H54 (cell line): ENCODE measurements around the gene GJC3.
"Not testable (repeated sequence)": the region's sequence is repeated elsewhere in the genome, so short reads cannot be mapped to it uniquely, and the experiment has no call there.

Experiments
- DNase-seq: peaks from one replicate; pipeline ENCODE4 v3.0.0; 2011; ENCODE audit warnings: low spot score, mixed read lengths; ENCODE audit not compliant: insufficient read length
- FAIRE-seq: peaks from 3 replicates; lab custom pipeline; 2011; peaks lifted over from hg19 to GRCh38; lab: Jason Lieb, UNC
- POLR2A ChIP-seq: IDR thresholded peaks from 2 replicates; pipeline ENCODE4 v1.6.1; 2011; ENCODE audit warnings: low read depth, mild to moderate bottlenecking, low read length

The GJC3 gene

DNA sequence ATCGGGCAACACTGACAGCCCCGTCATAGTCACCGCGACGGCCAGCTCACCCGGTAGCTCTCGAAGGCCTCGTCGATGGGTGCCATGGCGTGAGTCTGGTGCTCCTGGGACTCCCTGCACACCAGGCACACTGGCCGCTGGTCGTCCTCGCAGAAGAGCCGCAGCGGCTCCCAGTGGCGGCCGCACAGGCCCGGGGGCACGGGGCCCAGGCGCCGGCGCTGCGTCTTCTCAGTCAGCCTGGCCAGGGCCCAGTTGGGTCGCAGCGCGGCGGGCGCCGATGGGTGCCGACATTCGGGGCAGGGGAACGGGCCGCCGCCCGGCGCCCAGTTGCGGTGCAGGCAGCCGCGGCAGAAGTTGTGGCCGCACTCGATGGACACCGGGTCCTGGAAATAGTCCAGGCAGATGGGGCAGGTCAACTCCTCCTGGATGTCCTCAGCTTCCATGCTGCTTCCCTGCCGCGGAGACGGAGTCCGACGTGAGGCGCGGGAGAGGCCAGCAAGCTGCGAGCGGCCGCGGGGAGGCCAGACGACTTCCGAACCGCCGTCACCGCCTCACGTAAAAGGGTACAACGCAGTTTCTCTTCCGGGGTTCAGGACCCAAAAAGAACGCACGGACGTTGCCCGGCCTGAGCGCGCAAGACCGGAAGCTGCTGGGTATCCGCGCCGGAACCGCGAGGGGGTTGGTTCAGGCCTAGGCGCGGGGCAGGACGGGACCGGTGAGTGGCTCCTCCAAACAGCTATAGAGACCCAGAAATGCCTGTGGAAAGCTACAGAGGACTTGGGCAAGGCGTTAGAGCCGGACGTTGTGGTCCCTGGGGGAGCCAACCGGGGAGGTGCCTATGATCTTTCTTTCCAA, 10.2 kb downstream of the GJC3 start, which contains the start of gene TRIM4:
Gene TRIM4, minus strand, starts transcription at position 572 of the 855 bp plus-strand sequence. Its CDS starts 129 bp downstream, at position 443.
- DNase-seq: peak; percentile 90
- peak; percentile 92 for TF ChIP-seq POLR2A
- FAIRE-seq: no peak

DNA sequence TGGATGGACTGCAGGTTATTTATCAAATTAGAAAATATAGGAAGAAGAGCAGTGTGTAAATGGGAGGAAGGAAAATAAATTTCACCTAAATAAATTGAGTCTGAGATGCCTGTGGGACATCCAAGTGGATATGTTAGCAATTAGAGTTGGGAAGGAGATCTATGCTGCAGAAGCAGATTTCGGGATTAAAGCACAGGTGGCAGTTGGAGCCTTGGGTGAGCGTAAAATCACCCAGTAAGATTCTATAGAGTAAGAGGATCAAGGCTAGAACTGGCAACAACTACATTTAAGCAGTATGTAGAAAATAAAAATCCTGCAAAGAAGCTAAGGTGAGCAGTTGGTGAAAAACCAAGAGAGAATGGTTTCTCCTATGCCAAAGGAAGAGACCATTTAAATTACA, 18.4 kb downstream of the GJC3 start:
- FAIRE-seq (no peak), DNase-seq (no peak)
- TF ChIP-seq POLR2A: no peak

DNA sequence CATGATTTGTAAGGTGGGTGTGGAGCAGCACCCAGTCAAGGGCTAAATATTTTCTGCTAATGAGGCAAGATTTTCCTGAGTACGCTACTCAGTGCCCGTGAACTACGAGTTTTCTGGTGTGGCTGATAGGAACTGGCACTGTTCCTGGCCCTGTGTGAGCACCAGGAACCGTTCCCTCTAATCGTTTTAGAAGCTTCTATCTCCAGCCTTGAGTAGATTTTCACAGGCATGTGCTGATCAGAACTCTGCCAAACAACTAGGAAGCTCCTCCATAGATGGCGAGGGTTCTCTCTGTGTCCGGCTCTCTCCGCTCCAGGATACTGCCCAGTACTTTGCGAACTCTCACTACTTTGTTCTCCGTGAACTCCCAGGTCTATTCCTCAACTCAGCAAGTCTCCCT, 27.8 kb downstream of the GJC3 start:
- DNase-seq (no peak), FAIRE-seq (no peak)
- TF ChIP-seq POLR2A: no peak

DNA sequence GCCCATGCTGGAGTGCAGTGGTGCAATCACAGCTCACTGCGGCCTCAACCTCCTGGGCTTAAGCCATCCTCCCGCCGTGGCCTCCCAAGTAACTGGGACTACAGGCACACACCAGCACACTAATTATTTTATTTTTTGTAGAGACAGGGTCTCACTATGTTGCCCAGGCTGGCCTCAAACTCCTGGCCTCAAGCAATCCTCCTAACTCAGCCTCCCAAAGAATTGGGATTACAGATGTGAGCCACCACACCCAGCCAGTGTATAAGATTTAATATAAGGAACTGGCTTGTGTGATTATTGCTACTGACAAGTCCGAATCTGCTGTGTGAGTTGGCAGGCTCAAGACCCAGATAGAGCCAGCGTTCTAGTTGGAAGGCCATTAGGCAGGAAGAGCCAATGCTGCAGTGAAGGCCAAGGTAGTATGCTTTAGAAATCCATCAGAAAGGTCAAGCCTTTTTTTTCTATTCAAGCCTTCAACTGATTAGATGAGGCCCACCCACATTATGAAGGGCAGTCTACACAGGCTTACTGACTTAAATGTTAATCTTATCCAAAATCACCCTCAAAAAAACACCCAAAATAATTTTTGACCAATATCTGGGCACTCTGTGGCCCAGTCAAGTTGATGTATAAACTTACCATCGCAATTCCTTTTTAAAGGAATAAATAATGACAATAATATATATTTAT, 29.4 kb downstream of the GJC3 start:
- DNase-seq (no peak), FAIRE-seq (no peak)
- TF ChIP-seq POLR2A: no peak

DNA sequence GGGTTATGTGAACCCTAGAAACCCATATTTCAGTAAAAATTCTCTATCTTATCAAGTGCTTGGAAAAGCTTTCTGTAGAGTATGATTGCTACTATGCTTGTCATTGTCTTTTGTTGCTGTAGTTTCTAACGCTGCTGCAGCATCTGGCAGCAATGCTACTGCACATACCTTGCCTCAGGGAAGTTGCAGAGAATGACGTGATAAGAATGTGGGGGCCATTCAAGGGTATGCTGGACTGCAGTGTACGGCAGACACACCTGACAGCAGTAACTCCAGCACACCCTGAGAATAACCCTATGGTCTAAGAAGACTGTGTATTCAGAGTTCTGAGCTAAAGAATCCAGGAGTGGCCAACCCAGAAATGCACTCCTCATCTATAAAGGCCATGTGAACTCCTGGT, 30.6 kb downstream of the GJC3 start:
- FAIRE-seq (no peak), DNase-seq (no peak)
- TF ChIP-seq POLR2A: no peak

DNA sequence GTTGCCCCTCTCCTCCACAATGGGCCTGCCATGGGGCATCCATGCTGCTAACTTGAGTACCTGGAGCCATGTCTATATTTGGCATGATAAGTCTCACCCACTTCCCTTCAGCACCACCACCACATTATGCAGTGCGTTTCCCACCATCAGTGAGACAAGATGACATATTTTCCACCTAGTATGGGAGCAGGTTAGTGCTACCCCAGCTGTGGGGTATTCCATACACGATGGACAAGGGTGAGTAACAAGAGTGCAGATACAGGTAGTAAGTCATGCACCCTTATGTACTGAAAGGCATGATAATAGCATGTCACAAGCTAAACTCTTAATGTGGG, 31.4 kb downstream of the GJC3 start:
- no peak for DNase-seq
- no peak for TF ChIP-seq POLR2A
- FAIRE-seq: no peak

DNA sequence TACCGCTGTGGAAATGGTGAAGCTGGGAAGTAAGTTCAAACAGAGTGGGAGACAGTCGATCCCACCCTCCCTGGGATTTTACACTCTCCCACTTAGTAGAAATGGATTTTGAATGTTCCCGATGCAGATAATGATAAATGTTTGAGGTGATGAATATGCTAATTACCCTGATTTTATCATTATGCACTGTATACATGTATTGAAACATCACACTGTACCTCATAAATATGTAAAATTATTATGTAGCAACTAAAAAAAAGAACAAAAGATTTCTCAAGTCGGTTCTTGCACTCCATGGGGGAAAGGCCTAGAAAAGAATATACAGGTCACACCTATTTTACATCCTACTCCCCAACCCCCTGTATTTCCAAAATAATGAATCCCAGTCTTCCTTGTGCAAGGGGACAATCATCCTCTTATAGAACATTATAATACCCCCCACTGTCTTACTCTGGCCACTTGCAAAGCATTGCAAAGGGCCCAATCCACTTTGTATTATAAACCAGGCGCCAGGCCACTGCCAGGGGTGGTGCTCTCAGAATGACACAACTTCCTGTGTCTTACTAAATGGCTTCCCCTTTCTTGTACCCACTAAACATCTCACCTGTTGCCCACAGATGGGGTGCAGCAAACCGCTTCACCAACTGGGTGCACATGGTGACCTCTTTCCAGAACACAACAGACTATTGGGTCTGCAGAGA, 31.9 kb downstream of the GJC3 start:
- no peak for TF ChIP-seq POLR2A
- DNase-seq: no peak
- no peak for FAIRE-seq

DNA sequence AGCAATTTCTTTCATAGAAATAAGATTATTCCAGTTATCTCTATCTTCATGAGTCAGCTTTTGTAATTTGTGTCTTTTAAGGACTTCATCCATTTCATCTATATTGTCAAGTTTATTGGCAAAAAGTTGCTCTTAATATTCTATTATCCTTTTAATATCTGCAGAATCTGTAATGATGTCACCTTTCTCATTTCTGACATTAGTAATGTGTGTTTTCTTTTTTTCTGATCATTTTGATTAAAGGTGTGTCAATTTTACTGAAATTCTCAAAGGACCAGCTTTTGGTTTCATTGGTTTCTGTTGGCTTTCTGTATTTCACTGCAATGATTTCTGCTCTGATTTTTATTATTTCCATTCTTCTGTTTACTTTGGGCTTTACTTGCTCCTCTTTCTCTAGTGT, 34.7 kb downstream of the GJC3 start:
- DNase-seq (no peak), FAIRE-seq (no peak)
- TF ChIP-seq POLR2A: no peak

DNA sequence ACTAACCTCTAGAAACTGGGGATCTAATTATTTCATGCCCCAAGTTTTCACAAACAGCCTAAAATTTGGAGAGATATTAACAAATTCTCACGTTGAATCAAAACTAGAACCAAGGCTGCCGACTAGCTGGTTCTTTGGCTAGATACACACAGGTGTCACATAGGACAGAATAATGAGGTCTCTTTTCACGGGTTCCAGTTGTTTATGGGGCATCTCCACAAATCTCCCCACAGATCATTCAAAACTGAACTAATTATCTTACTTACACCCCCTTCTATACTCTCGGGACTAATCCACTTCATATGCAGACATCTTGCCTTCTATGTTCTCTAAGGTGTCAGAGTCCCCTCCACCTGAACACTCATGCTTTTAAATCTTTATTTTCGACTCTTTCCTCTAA, 36.1 kb downstream of the GJC3 start:
- TF ChIP-seq POLR2A: no peak
- no peak for FAIRE-seq

DNA sequence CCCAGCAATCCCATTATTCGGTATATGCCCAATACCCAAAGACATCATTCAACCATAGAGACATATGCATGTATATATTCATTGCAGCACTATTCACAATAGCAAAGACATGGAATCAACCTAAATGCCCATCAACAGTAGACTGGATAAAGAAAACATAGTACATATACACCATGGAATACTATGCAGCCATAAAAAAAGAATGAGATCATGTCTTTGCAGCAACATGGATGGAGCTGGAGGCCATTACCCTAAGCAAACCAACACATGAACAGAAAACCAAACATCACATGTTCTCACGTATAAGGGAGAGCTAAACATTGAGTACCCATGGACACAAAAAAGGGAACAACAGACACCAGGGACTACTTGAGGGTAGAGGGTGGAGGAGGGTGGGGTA, 39.1 kb downstream of the GJC3 start:
- DNase-seq, FAIRE-seq: not testable (repeated sequence)

More for the DNA sequence above, 36.1 kb downstream of the GJC3 start:
- no peak for DNase-seq

DNA sequence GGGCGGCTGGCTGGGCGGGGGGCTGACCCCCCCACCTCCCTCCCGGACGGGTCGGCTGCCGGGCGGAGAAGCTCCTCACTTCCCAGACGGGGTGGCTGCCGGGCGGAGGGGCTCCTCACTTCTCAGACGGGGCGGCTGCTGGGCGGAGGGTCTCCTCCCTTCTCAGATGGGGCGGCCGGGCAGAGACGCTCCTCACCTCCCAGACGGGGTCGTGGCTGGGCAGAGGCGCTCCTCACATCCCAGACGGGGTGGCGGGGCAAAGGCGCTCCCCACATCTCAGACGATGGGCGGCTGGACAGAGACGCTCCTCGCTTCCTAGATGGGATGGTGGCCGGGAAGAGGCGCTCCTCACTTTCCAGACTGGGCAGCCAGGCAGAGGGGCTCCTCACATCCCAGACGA, 41.1 kb downstream of the GJC3 start:
- FAIRE-seq: not testable (repeated sequence)

DNA sequence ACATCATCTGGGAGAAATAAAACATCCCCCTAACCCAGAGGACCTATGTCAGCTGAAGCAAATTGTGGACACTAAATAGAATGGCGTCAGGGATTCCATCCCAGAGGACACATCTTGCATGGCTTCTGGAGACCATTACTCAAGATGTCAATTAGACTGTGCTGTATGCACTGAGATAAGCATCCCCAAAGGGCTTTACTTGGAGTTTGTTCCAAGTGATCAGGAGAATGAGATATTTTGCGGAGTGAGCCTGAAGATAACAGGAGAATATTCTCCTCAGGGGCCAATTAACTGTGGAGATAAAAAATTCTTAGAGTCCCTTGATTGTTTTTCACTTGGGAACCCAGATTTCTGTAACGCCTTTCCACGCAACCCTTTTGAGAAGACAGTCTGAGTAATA, 48.0 kb downstream of the GJC3 start:
- no peak for TF ChIP-seq POLR2A
- DNase-seq (no peak), FAIRE-seq (no peak)

More for the DNA sequence above, 41.1 kb downstream of the GJC3 start:
- DNase-seq: not testable (repeated sequence)

DNA sequence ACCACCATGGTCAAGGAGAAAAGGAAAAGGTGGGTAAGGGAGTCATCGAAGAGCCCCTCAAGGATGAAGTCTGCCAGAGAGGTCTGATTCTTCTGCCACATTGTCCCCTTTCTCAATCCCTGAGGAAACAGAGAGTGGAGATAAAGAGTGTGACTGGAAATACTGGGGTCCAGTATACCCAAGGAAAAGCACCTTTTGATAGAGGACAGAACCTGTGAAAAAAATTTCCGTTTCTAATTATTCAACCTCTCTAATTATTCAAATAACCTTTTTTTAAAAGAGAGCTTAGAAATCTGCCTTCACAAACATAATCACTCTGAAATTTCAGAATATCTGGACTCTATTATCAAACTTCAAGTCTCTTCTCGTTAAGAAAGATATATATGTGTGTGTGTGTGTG, 52.5 kb downstream of the GJC3 start, which contains the start of gene OR2AE1:
Gene OR2AE1, minus strand, starts transcription at position 101 of the 400 bp plus-strand sequence. Its CDS starts 0 bp downstream, at position 101.
- no peak for TF ChIP-seq POLR2A
- no peak for FAIRE-seq
- no peak for DNase-seq

DNA sequence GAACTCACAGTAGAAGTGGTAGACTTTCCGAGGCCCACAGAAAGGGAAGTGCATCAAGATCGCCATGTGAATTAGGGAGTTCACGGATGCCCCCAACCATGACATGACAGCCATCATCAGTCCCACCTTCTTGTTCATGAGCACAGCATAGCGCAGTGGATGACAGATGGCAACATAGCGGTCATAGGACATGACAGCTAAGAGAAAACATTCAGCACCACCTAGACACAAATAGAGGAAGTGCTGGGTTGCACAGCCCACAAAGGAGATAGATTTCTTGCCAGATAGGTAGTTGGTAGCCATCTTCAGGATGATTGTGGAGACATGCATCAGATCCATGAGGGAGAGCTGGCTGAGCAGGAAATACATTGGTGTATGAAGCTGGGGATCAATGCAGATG, 52.9 kb downstream of the GJC3 start:
- no peak for TF ChIP-seq POLR2A
- no peak for FAIRE-seq
- no peak for DNase-seq
